Measurements from ENCODE around the gene SELE. TPM values are rescaled to one million over a fixed set of nuclear protein-coding genes. Genes with fewer than 3 reads are reported as not detected.

Gene SELE
- not detected in 2 replicates for total RNA-seq (2014; rRNA removed; shearing (Covaris generic))

DNA sequence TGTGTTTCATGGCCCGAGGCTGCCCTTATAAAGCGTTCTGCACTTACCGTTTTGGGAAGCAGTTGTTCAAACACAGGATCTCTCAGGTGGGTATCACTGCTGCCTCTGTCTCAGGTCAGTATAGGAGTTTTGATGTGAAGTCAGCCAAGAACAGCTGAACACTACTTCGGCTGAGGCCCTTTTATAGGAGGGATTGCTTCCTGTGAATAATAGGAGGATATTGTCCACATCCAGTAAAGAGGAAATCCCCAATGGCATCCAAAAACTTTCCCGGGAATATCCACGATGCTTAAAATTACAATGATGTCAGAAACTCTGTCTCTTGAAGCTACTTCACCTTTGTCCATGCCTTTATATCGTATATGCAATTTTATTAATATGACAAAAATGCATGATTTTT lies at the start of gene SELE:
SELE (minus strand) TSS at position 156 of the 400 bp plus-strand sequence. CDS start 467 bp downstream, outside the sequence.
- peaks cover 2% of the 10 kb centered on the region; the same call in 1 of the 2 replicates for H3K27me3 ChIP-seq (ENCODE audit: control insufficient read depth, insufficient read depth, low read length)
- DNase-seq: no peak
- no peak within 1 kb of the TSS for H3K4me3 ChIP-seq (ENCODE audit: insufficient read depth, low read depth, low read length)
- H3K36me3 ChIP-seq (replicated peaks; ENCODE audit: control insufficient read depth, insufficient read depth, low read length): no peaks in the 10 kb centered on the region

- no peaks in the 10 kb centered on the region for H3K27me3 ChIP-seq (ENCODE audit: control insufficient read depth, insufficient read depth, low read length)
- no peaks in the 10 kb centered on the region for H3K36me3 ChIP-seq (replicated peaks; ENCODE audit: control insufficient read depth, insufficient read depth, low read length)
- DNase-seq: no peak
- H3K4me3 ChIP-seq (ENCODE audit: insufficient read depth, low read depth, low read length): no peak overlapping the region
These were observed 48.7 kb upstream of the SELE start for GRCh38 chr1:169782596-169782995.

DNA sequence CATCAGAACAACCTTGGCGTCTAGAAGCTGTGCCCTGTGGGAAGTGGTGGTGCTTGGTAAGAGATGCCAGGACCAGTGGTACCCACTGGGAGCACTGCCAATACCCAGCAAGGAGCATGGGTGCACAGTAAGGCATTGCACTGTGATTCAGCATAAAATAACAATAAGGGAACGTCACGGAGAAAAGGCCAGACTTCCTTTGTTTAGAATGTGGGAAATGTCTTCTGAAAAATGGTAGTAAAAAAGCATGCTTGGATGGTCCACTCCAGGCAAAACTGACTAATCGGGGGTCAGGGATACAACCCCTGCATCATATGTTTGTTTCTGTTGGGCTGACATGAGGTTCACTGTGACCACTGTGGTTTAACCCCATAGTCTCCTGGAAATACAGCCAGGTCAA lies 46.1 kb upstream of the SELE start:
- Histone ChIP-seq H3K36me3 (replicated peaks; ENCODE audit: control insufficient read depth, insufficient read depth, low read length) (no peaks in the 10 kb centered on the region), H3K27me3 (ENCODE audit: control insufficient read depth, insufficient read depth, low read length) (no peaks in the 10 kb centered on the region), H3K4me3 (ENCODE audit: insufficient read depth, low read depth, low read length) (no peak overlapping the region)
- no peak for DNase-seq

- no peaks in the 10 kb centered on the region for H3K36me3 ChIP-seq (replicated peaks; ENCODE audit: control insufficient read depth, insufficient read depth, low read length)
- no peak for DNase-seq
- H3K27me3 ChIP-seq (ENCODE audit: control insufficient read depth, insufficient read depth, low read length): no peaks in the 10 kb centered on the region
- H3K4me3 ChIP-seq (ENCODE audit: insufficient read depth, low read depth, low read length): no peak overlapping the region
These were observed 45.3 kb upstream of the SELE start for GRCh38 chr1:169779150-169779549.

- Histone ChIP-seq H3K36me3 (replicated peaks; ENCODE audit: control insufficient read depth, insufficient read depth, low read length) (no peaks in the 10 kb centered on the region), H3K4me3 (ENCODE audit: insufficient read depth, low read depth, low read length) (no peak overlapping the region), H3K27me3 (ENCODE audit: control insufficient read depth, insufficient read depth, low read length) (no peaks in the 10 kb centered on the region)
- no peak for DNase-seq
These were observed 42.6 kb upstream of the SELE start for GRCh38 chr1:169776440-169776839.

DNA sequence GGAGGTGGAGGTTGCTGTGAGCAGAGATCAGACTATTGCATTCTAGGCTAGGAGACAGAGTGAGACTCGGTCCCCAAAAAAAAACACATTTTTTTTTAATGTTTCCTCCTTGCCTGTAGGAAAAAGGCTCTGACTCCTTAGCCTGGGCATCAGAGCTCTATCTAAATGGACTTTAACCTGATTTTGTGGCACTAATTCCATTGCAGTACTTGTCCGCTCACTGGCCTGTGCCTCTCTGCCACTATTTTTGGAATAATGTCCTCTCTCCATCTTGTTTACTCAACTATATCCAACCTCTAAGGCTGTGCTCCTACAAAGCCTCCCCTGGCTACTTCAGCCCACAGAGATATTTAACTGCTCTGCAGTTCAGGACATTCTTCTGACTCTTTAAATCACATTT lies 34.3 kb upstream of the SELE start:
- Histone ChIP-seq H3K27me3 (ENCODE audit: control insufficient read depth, insufficient read depth, low read length) (no peaks in the 10 kb centered on the region), H3K4me3 (ENCODE audit: insufficient read depth, low read depth, low read length) (no peak overlapping the region), H3K36me3 (replicated peaks; ENCODE audit: control insufficient read depth, insufficient read depth, low read length) (no peaks in the 10 kb centered on the region)
- DNase-seq: no peak

- DNase-seq: no peak
- H3K36me3 ChIP-seq (replicated peaks; ENCODE audit: control insufficient read depth, insufficient read depth, low read length): no peaks in the 10 kb centered on the region
- H3K4me3 ChIP-seq (ENCODE audit: insufficient read depth, low read depth, low read length): no peak overlapping the region
- no peaks in the 10 kb centered on the region for H3K27me3 ChIP-seq (ENCODE audit: control insufficient read depth, insufficient read depth, low read length)
These were observed 31.9 kb upstream of the SELE start for GRCh38 chr1:169765580-169766331.

GRCh38 chr1:169764919-169765318 lies 31.0 kb upstream of the SELE start:
- Histone ChIP-seq H3K4me3 (ENCODE audit: insufficient read depth, low read depth, low read length) (no peak overlapping the region), H3K36me3 (replicated peaks; ENCODE audit: control insufficient read depth, insufficient read depth, low read length) (no peaks in the 10 kb centered on the region), H3K27me3 (ENCODE audit: control insufficient read depth, insufficient read depth, low read length) (no peaks in the 10 kb centered on the region)
- DNase-seq: no peak

GRCh38 chr1:169762699-169763098 lies 28.8 kb upstream of the SELE start:
- H3K36me3 ChIP-seq (replicated peaks; ENCODE audit: control insufficient read depth, insufficient read depth, low read length): no peaks in the 10 kb centered on the region
- no peak for DNase-seq
- H3K4me3 ChIP-seq (ENCODE audit: insufficient read depth, low read depth, low read length): no peak overlapping the region
- H3K27me3 ChIP-seq (ENCODE audit: control insufficient read depth, insufficient read depth, low read length): no peaks in the 10 kb centered on the region

GRCh38 chr1:169759038-169759437 lies 25.2 kb upstream of the SELE start:
- no peaks in the 10 kb centered on the region for H3K36me3 ChIP-seq (replicated peaks; ENCODE audit: control insufficient read depth, insufficient read depth, low read length)
- H3K27me3 ChIP-seq (ENCODE audit: control insufficient read depth, insufficient read depth, low read length): no peaks in the 10 kb centered on the region
- DNase-seq: no peak
- H3K4me3 ChIP-seq (ENCODE audit: insufficient read depth, low read depth, low read length): no peak overlapping the region

- Histone ChIP-seq H3K27me3 (ENCODE audit: control insufficient read depth, insufficient read depth, low read length) (no peaks in the 10 kb centered on the region), H3K4me3 (ENCODE audit: insufficient read depth, low read depth, low read length) (no peak overlapping the region), H3K36me3 (replicated peaks; ENCODE audit: control insufficient read depth, insufficient read depth, low read length) (no peaks in the 10 kb centered on the region)
- peak; percentile 11 for DNase-seq
These were observed 19.7 kb upstream of the SELE start for GRCh38 chr1:169753549-169753948.

DNA sequence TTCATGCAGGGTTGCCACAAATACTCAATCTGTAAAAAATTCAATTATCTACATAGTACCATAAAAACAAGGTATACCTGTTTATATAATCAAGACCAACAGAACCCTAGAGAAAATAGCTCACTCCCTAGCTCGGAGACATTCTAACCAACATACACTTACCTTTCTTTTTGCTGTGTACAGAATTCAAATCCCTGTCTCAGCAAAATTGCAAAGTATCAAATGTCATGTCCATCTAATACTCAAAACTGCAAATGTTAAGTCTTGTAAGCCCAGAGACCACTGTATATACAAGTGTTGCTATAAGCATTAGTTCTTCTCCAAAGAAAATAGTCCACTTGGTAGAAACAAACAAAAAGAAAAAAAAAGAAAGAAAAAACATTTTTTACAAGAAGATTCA lies 16.2 kb upstream of the SELE start:
- DNase-seq: no peak
- Histone ChIP-seq H3K36me3 (replicated peaks; ENCODE audit: control insufficient read depth, insufficient read depth, low read length) (no peaks in the 10 kb centered on the region), H3K4me3 (ENCODE audit: insufficient read depth, low read depth, low read length) (no peak overlapping the region), H3K27me3 (ENCODE audit: control insufficient read depth, insufficient read depth, low read length) (no peaks in the 10 kb centered on the region)

GRCh38 chr1:169746550-169746949 lies 12.7 kb upstream of the SELE start:
- Histone ChIP-seq H3K4me3 (ENCODE audit: insufficient read depth, low read depth, low read length) (no peak overlapping the region), H3K27me3 (ENCODE audit: control insufficient read depth, insufficient read depth, low read length) (peaks cover 2% of the 10 kb centered on the region; the same call in 1 of the 2 replicates), H3K36me3 (replicated peaks; ENCODE audit: control insufficient read depth, insufficient read depth, low read length) (no peaks in the 10 kb centered on the region)
- DNase-seq: no peak

DNA sequence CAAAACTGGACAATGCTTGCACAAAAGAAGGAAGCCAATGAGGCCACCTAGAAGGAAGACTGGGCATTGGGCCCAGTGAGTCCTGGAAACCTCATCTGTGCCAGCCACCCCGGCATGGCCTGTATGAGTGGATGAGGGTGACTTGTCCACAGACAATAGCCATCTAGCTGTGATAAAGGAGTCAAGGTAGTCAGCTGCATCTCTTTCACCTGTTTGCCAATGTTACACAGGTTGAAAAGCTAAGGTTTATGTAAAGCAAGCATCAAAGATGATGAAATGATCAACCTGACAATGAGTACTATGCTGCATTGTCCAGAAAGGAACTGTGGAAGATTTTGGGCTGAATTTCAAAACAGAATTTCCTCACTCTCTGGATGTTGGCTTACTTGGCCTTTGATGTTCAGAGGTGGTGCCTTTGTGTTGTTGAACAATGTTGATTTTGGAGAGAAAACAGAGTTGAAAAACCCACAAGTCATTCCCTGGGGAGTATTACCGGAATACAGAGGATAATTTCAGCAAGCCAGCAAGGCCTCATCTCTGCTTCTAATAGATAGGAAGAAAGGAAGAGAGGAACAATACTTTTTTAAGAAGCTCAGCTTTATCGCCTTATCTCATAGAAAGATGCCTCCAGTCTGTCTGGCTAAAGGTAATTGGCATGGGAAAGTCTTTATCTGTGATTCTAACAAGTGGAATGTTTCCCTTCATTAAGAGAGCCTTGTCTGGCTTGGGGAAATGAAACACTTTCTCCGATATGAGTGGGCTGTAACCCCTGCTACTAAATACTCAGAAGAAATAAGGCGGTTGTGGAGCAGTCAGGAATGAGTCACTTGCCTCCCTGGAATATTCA lies 11.4 kb upstream of the SELE start:
- DNase-seq: no peak
- Histone ChIP-seq H3K27me3 (ENCODE audit: control insufficient read depth, insufficient read depth, low read length) (peaks cover 2% of the 10 kb centered on the region; the same call in 1 of the 2 replicates), H3K36me3 (replicated peaks; ENCODE audit: control insufficient read depth, insufficient read depth, low read length) (no peaks in the 10 kb centered on the region), H3K4me3 (ENCODE audit: insufficient read depth, low read depth, low read length) (no peak overlapping the region)
